ENCODE measurements around the gene MRPL14.

The MRPL14 gene

DNA sequence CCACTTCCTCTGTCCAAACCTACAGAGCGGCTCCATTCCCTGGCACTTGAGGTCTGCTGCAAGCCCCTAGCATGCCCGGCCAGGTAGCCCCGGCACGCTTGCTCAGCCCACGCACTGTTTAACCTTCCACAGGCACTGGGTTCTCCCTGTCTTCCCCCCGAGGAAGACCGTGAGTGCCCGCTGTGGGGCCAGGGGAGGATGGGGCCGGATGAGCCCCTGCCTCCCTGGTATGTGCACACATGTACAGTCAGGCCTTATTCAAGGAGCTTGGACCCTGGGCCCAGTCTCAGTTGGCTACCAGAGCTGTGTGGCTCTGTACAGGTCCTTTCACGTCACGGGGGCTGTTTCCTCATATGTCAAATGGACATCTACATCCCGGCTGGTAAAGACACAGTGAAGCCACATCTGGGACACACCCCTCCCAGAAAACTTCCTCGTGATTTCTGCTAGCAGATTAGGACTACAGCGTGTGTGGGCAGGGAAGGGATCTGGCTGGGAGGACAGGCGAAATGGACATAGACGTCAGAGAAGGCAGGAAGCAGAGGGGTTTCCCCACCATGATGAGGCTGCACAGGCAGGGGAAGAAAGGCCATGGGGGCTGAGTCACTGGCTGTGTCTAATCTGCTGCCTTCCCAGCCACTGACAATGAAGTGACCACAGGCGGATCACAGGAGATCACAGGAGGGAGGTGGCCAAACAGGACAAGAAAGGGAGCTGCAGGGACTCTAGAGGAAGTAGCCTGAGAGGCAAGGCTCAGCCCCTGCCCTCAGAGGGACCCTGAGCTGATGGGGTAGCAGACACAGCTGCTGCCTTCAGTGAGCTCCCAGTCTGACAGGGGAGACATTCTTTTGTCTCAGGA, 62.9 kb downstream of the MRPL14 start:
- H2AFZ ChIP-seq (ENCODE audit: low read depth, low read length) = no peak overlapping the region
- H3K4me1 ChIP-seq (ENCODE audit: control insufficient read depth, insufficient read depth, low read depth, low read length) = peaks cover 44% of the 10 kb centered on the region
- H2BK120ac ChIP-seq (ENCODE audit: low read depth, low read length) = peak overlapping the region; percentile 56
- peak overlapping the region; percentile 78 for H2BK15ac ChIP-seq (ENCODE audit: low read depth, poor library complexity, severe bottlenecking)
- no peaks in the 10 kb centered on the region for H3K36me3 ChIP-seq (ENCODE audit: control insufficient read depth in 1 of 2, insufficient read depth in 2 of 2, low read depth in 1 of 2, low read length in 2 of 2)
- H4K91ac ChIP-seq (ENCODE audit: low read length) = peak overlapping the region; percentile 76
- peak overlapping the region; percentile 67 for H3K9ac ChIP-seq (ENCODE audit: low read length)
- H3K23ac ChIP-seq (ENCODE audit: low read length in 2 of 2) = no peak overlapping the region
- peak overlapping the region; percentile 48 to 67 for H3K4ac ChIP-seq (ENCODE audit: low read depth in 1 of 2, low read length in 2 of 2)
- 60% methylated on average over 16 of the region's 17 CpGs for WGBS
- H3K18ac ChIP-seq (ENCODE audit: low read depth in 1 of 2, low read length in 2 of 2) = peak overlapping the region; percentile 71 to 84
- H4K8ac ChIP-seq (ENCODE audit: low read length) = peak overlapping the region; percentile 64
- DNase-seq = peak; percentile 100
- H3K14ac ChIP-seq (ENCODE audit: low read length in 2 of 2) = peak overlapping the region in 1 of 2 experiments; percentile 28
- no peak overlapping the region for H2BK5ac ChIP-seq (ENCODE audit: low read depth, low read length, poor library complexity, severe bottlenecking)
- H3K4me3 ChIP-seq (ENCODE audit: insufficient read depth in 1 of 2, low read depth in 1 of 2, low read length in 2 of 2) = no peak overlapping the region
- H3K27me3 ChIP-seq (ENCODE audit: control insufficient read depth in 1 of 2, insufficient read depth in 1 of 2, low read length in 2 of 2) = no peaks in the 10 kb centered on the region
- H2AK5ac ChIP-seq (ENCODE audit: low read length, severe bottlenecking) = no peak overlapping the region
- H3K4me2 ChIP-seq (ENCODE audit: low read length, poor library complexity, severe bottlenecking) = no peak overlapping the region
- peak overlapping the region; percentile 55 to 97 for H2BK12ac ChIP-seq (ENCODE audit: low read length in 2 of 2)
- H3K9me3 ChIP-seq (ENCODE audit: control insufficient read depth, low read length) = no peaks in the 10 kb centered on the region
- H3K79me1 ChIP-seq (replicated peaks; ENCODE audit: low read length, poor library complexity, severe bottlenecking) = no peaks in the 10 kb centered on the region
- H3K27ac ChIP-seq (ENCODE audit: low read length, poor library complexity, severe bottlenecking) = no peak overlapping the region

DNA sequence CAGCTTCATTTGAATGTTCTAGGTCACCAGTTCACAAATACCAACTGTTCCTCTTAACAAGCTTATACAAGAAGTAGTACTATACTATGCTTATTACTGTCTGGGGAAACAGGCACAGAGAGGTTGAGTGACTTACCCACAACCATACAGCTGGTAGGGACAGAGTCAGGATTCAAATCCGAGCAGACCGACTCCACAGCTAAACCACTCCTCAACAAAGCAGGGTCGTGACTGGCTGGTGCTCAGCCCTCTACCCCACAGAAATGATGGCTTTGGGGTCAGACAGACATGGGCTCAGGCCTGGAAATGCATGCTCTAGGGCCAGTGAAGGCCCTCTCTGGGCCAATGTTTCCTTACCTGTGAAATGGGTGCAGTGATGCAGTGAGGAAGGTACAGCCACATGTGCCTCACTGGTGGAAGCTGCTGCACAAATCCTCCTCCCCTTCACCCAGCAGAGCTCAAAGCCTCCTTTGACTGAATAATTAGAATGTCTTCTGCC, 63.6 kb downstream of the MRPL14 start:
- Histone ChIP-seq H3K9me3 (ENCODE audit: control insufficient read depth, low read length) (no peaks in the 10 kb centered on the region), H2AK5ac (ENCODE audit: low read length, severe bottlenecking) (no peak overlapping the region), H3K27ac (ENCODE audit: low read length, poor library complexity, severe bottlenecking) (no peak overlapping the region), H3K4me2 (ENCODE audit: low read length, poor library complexity, severe bottlenecking) (no peak overlapping the region), H2BK5ac (ENCODE audit: low read depth, low read length, poor library complexity, severe bottlenecking) (no peak overlapping the region), H3K18ac (ENCODE audit: low read depth in 1 of 2, low read length in 2 of 2) (peak overlapping the region; percentile 52 to 82), H2BK12ac (ENCODE audit: low read length in 2 of 2) (peak overlapping the region; percentile 33 to 43), H3K79me1 (replicated peaks; ENCODE audit: low read length, poor library complexity, severe bottlenecking) (no peaks in the 10 kb centered on the region), H3K4me3 (ENCODE audit: insufficient read depth in 1 of 2, low read depth in 1 of 2, low read length in 2 of 2) (no peak overlapping the region), H3K36me3 (ENCODE audit: control insufficient read depth in 1 of 2, insufficient read depth in 2 of 2, low read depth in 1 of 2, low read length in 2 of 2) (no peaks in the 10 kb centered on the region), H3K9ac (ENCODE audit: low read length) (peak overlapping the region; percentile 67), H3K23ac (ENCODE audit: low read length in 2 of 2) (no peak overlapping the region), H3K27me3 (ENCODE audit: control insufficient read depth in 1 of 2, insufficient read depth in 1 of 2, low read length in 2 of 2) (no peaks in the 10 kb centered on the region), H4K91ac (ENCODE audit: low read length) (peak overlapping the region; percentile 5), H2AFZ (ENCODE audit: low read depth, low read length) (no peak overlapping the region), H3K4me1 (ENCODE audit: control insufficient read depth, insufficient read depth, low read depth, low read length) (peaks cover 48% of the 10 kb centered on the region), H2BK15ac (ENCODE audit: low read depth, poor library complexity, severe bottlenecking) (peak overlapping the region; percentile 78), H3K4ac (ENCODE audit: low read depth in 1 of 2, low read length in 2 of 2) (peak overlapping the region; percentile 18 to 67), H3K14ac (ENCODE audit: low read length in 2 of 2) (no peak overlapping the region), H2BK120ac (ENCODE audit: low read depth, low read length) (no peak overlapping the region), H4K8ac (ENCODE audit: low read length) (peak overlapping the region; percentile 8)
- 95% methylated on average over 3 of the region's 3 CpGs for WGBS
- DNase-seq = no peak
